ENCODE data around the gene KCNMB4.

DNA sequence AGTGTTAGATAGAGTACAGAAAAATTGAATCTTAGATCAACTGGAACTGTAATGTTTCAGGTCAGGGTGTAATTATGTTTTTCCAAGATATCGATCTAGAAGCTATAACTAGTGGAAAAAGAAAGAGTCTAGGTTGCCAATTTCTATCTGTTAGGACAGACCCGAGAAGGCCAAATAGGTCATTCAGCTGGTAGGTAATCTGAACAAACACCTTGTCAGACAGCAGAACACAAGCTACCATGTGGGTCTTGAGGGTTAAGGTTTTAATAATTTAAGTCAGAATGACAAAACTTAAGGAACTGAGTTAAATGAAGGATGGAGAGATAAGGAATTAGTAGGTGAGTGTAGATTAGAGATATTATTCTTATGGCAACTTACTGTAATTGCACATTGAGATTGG lies 44.9 kb upstream of the KCNMB4 start:
- TF ChIP-seq, protein P1, sequence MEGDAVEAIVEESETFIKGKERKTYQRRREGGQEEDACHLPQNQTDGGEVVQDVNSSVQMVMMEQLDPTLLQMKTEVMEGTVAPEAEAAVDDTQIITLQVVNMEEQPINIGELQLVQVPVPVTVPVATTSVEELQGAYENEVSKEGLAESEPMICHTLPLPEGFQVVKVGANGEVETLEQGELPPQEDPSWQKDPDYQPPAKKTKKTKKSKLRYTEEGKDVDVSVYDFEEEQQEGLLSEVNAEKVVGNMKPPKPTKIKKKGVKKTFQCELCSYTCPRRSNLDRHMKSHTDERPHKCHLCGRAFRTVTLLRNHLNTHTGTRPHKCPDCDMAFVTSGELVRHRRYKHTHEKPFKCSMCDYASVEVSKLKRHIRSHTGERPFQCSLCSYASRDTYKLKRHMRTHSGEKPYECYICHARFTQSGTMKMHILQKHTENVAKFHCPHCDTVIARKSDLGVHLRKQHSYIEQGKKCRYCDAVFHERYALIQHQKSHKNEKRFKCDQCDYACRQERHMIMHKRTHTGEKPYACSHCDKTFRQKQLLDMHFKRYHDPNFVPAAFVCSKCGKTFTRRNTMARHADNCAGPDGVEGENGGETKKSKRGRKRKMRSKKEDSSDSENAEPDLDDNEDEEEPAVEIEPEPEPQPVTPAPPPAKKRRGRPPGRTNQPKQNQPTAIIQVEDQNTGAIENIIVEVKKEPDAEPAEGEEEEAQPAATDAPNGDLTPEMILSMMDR (conservative IDR thresholded peaks at IDR 0.05): no peak
- no peak for TF ChIP-seq ZFX (IDR thresholded peaks at IDR 0.05)
